Esophagus squamous epithelium (tissue), 5 donors: ENCODE results near the gene ERMP1. TPM values are rescaled to one million over a fixed set of nuclear protein-coding genes. Genes with fewer than 3 reads are reported as not detected.

Experiments used
- DNase-seq: peaks from one replicate; lab custom pipeline; 2025; lab: John Stamatoyannopoulos, UW
- H3K27ac ChIP-seq, 4 donors: fragments of 200-600 bp; sonication (generic); one replicate each; pipeline ENCODE4 v1.5.1; 2016 to 2019; ENCODE audit warnings: mild to moderate bottlenecking in 1 of 4
- H3K27me3 ChIP-seq, 4 donors: fragments of 200-600 bp; sonication (generic); 1 replicate in 3 of 4; 2 replicates in 1 of 4; pipeline versions ENCODE4 v1.5.1 to v1.6.0; 2017 to 2021; ENCODE audit warnings: antibody characterized with exemption in 1 of 4
- H3K36me3 ChIP-seq, 3 donors: fragments of 200-600 bp; sonication (generic); one replicate each; pipeline ENCODE4 v1.5.1; 2016 to 2019
- H3K4me1 ChIP-seq, 3 donors: fragments of 200-600 bp; sonication (generic); one replicate each; pipeline ENCODE4 v1.5.1; 2017 to 2019
- H3K4me3 ChIP-seq, 4 donors: fragments of 200-600 bp; sonication (generic); 1 replicate in 3 of 4; 2 replicates in 1 of 4; pipeline ENCODE4 v1.5.1; 2016 to 2019; ENCODE audit warnings: mild to moderate bottlenecking in 2 of 4, moderate library complexity in 1 of 4
- H3K9me3 ChIP-seq, 3 donors: fragments of 200-600 bp; sonication (generic); one replicate each; pipeline ENCODE4 v1.5.1; 2016 to 2019
- CTCF ChIP-seq, 6 experiments: fragments of 450-650 bp in 4 of 6; fragments of 200-600 bp in 2 of 6; sonication (generic) in 2 of 6; IDR thresholded peaks; one replicate each; pipeline ENCODE4 v1.5.1; 2016 to 2019; ENCODE audit warnings: antibody characterized with exemption in 6 of 6, mild to moderate bottlenecking in 4 of 6, moderate library complexity in 4 of 6
- POLR2A ChIP-seq, 4 donors: fragments of 450-650 bp; IDR thresholded peaks; one replicate each; pipeline ENCODE4 v1.6.1; 2017; ENCODE audit warnings: antibody characterized with exemption in 4 of 4, mild to moderate bottlenecking in 4 of 4, moderate library complexity in 3 of 4
- WGBS, 2 donors: methylation state at CpG; one replicate each; pipeline ENCODE4 v1.1.5; 2018; 5-methylcytosine and 5-hydroxymethylcytosine counted together
- intact Hi-C: fragments of 100-400 bp; cut with DNase I; formaldehyde crosslinking; loops from one replicate; pipeline ENCODE4 v1.15.0; 2022
- total RNA-seq, 4 donors: library from RNA; depleted of rRNA; stranded (reverse); fragments of >200 nt; gene quantifications; one replicate each; pipeline ENCODE4 v1.1.0, GENCODE V29; 2016
- donor health status: DM: yes; HTN: yes; CAD: no.

ERMP1 gene
- total RNA-seq, 4 donors from 2014 or later = 24.4 to 38.2 (median 29.9) TPM

- H3K27me3 ChIP-seq = no peaks in the 10 kb centered on the region
- intact Hi-C loops = no loop called here
- H3K4me3 ChIP-seq = no peak overlapping the region
- H3K27ac ChIP-seq = peak overlapping the region in 2 of 4 donors; percentile 14 to 36
- H3K9me3 ChIP-seq = no peaks in the 10 kb centered on the region
- DNase-seq = no peak
- WGBS, 2 donors = 66 to 83% methylated on average over 5 of the region's 5 CpGs
- peaks cover 0 to 36% (median 17%) of the 10 kb centered on the region in 3 donors for H3K4me1 ChIP-seq
- no peaks in the 10 kb centered on the region for H3K36me3 ChIP-seq
- TF ChIP-seq POLR2A (IDR thresholded peaks at IDR 0.05) (no peak), CTCF (IDR thresholded peaks at IDR 0.05) (no peak)
Observed at GRCh38 chr9:5842929-5843793, 10.2 kb upstream of the ERMP1 start.

GRCh38 chr9:5841771-5842573 lies 9.1 kb upstream of the ERMP1 start:
- H3K4me1 ChIP-seq = peaks cover 0 to 36% (median 17%) of the 10 kb centered on the region in 3 donors
- TF ChIP-seq POLR2A (IDR thresholded peaks at IDR 0.05) (no peak), CTCF (IDR thresholded peaks at IDR 0.05) (no peak)
- 81 to 93% methylated on average over 8 to 11 of the region's 12 CpGs for WGBS, 2 donors
- no peaks in the 10 kb centered on the region for H3K9me3 ChIP-seq
- DNase-seq = no peak
- intact Hi-C loops = no loop called here
- H3K36me3 ChIP-seq = no peaks in the 10 kb centered on the region
- no peak overlapping the region for H3K4me3 ChIP-seq
- H3K27me3 ChIP-seq = no peaks in the 10 kb centered on the region
- no peak overlapping the region for H3K27ac ChIP-seq

GRCh38 chr9:5840788-5841187 lies 7.9 kb upstream of the ERMP1 start:
- no peak overlapping the region for H3K27ac ChIP-seq
- no peaks in the 10 kb centered on the region for H3K9me3 ChIP-seq
- H3K27me3 ChIP-seq = no peaks in the 10 kb centered on the region
- WGBS, 2 donors = 75 to 82% methylated on average over 3 of the region's 3 CpGs
- H3K36me3 ChIP-seq = no peaks in the 10 kb centered on the region
- peaks cover 0 to 36% (median 17%) of the 10 kb centered on the region in 3 donors for H3K4me1 ChIP-seq
- no peak overlapping the region for H3K4me3 ChIP-seq
- no peak for DNase-seq
- TF ChIP-seq POLR2A (IDR thresholded peaks at IDR 0.05) (no peak), CTCF (IDR thresholded peaks at IDR 0.05) (no peak)
- intact Hi-C loops = no loop called here

GRCh38 chr9:5839572-5839902 lies 6.6 kb upstream of the ERMP1 start:
- no peak for TF ChIP-seq POLR2A (IDR thresholded peaks at IDR 0.05)
- no peak for TF ChIP-seq CTCF (IDR thresholded peaks at IDR 0.05)
- 53 to 54% methylated on average over 3 to 4 of the region's 4 CpGs for WGBS, 2 donors
- Histone ChIP-seq H3K4me3 (no peak overlapping the region), H3K27me3 (no peaks in the 10 kb centered on the region), H3K9me3 (no peaks in the 10 kb centered on the region), H3K4me1 (peaks cover 0 to 36% (median 17%) of the 10 kb centered on the region in 3 donors), H3K36me3 (no peaks in the 10 kb centered on the region), H3K27ac (peak overlapping the region; percentile 16 to 42 (median 37))
- intact Hi-C loops = no loop called here
- no peak for DNase-seq
